K562 (cell line): ENCODE data around the gene ZNF565. TPM values are rescaled to one million over a fixed set of nuclear protein-coding genes. Genes with fewer than 3 reads are reported as not detected.

Experiments
- CC2D1A ChIP-seq: fragments of 450-650 bp; IDR thresholded peaks from 2 replicates; pipeline ENCODE4 v1.6.1; 2017; ENCODE audit warnings: mild to moderate bottlenecking
- CCAR2 ChIP-seq: fragments of 200-400 bp; formaldehyde crosslinking; IDR thresholded peaks from 2 replicates; pipeline ENCODE4 v1.6.1; 2017; ENCODE audit warnings: mild to moderate bottlenecking, low read depth, low read length
- EGR1 ChIP-seq: fragments of 450-650 bp; conservative IDR thresholded peaks from 2 replicates; pipeline ENCODE4 v1.6.1; 2017; ENCODE audit warnings: mild to moderate bottlenecking
- FOXJ2 ChIP-seq: fragments of 200-800 bp; sonication (Bioruptor generic); IDR thresholded peaks from 2 replicates; pipeline ENCODE4 v1.6.1; 2016; ENCODE audit warnings: missing genetic modification characterization, missing compliant biosample characterization
- NRF1 ChIP-seq, 2 experiments: fragments of 450-650 bp; IDR thresholded peaks in 1 of 2; conservative IDR thresholded peaks in 1 of 2; 2 replicates each; pipeline ENCODE4 v1.6.1; 2014; ENCODE audit warnings: mild to moderate bottlenecking in 2 of 2
- PHF20 ChIP-seq: fragments of 450-650 bp; IDR thresholded peaks from 2 replicates; pipeline ENCODE4 v1.6.1; 2018; ENCODE audit not compliant: partially characterized antibody
- RBFOX2 ChIP-seq: fragments of 200-400 bp; formaldehyde crosslinking; IDR thresholded peaks from 2 replicates; pipeline ENCODE4 v1.6.1; 2017; ENCODE audit warnings: low read depth, mild to moderate bottlenecking, low read length, moderate library complexity
- SMC3 ChIP-seq: conservative IDR thresholded peaks from 2 replicates; pipeline ENCODE4 v1.6.1; 2011; ENCODE audit warnings: low read depth, low read length, improper control_type of control experiment; ENCODE audit not compliant: insufficient read depth
- SNIP1 ChIP-seq: fragments of 450-650 bp; IDR thresholded peaks from 2 replicates; pipeline ENCODE4 v1.7.1; 2017; ENCODE audit warnings: low read depth, mild to moderate bottlenecking
- TAF9B ChIP-seq: fragments of 450-650 bp; IDR thresholded peaks from 2 replicates; pipeline ENCODE4 v1.6.1; 2018; ENCODE audit warnings: mild to moderate bottlenecking; ENCODE audit not compliant: partially characterized antibody
- U2AF2 ChIP-seq: fragments of 200-400 bp; formaldehyde crosslinking; optimal IDR thresholded peaks from 2 replicates; pipeline ENCODE3; 2017; ENCODE audit warnings: low read depth, mild to moderate bottlenecking, low read length
- ZNF263 ChIP-seq: sonication (generic); formaldehyde crosslinking; IDR thresholded peaks from 2 replicates; pipeline ENCODE4 v1.8.0; 2022; ENCODE audit warnings: mild to moderate bottlenecking, missing genetic modification reagents, borderline replicate concordance
- ZNF316 ChIP-seq: fragments of 450-650 bp; IDR thresholded peaks from 2 replicates; pipeline ENCODE4 v1.6.1; 2016
- ZSCAN29 ChIP-seq: fragments of 450-650 bp; IDR thresholded peaks from 2 replicates; pipeline ENCODE4 v1.6.1; 2017
- polyA plus RNA-seq, 8 experiments: library from polyadenylated mRNA; depleted of rRNA in 4 of 8; stranded (reverse) in 5 of 8; unstranded in 3 of 8; fragments of >200 nt; fragmentation: Nextera tagmentation in 2 of 8; fragmentation: Illumina TruSeq in 1 of 8; extraction: Ambion mirVana in 2 of 8; extraction: Trizol in 1 of 8; gene quantifications; 2 replicates each; pipeline versions ENCODE4 v1.2.1 to v1.2.3, GENCODE V29; 2011 to 2014; ENCODE audit warnings: inconsistent platforms in 1 of 8, missing spikeins in 1 of 8
- total RNA-seq, 7 experiments: library from RNA; depleted of rRNA in 6 of 7; stranded (reverse); fragments of >200 nt in 6 of 7; fragmentation: Illumina TruSeq in 2 of 7; extraction: Trizol in 2 of 7; gene quantifications; 2 replicates each; pipeline versions ENCODE4 v1.2.1 to v1.2.3, GENCODE V29; 2011 to 2021; ENCODE audit warnings: low replicate concordance in 1 of 7
- TF ChIP-seq, protein P1 (sequence below): fragments of 250-450 bp; sonication (Bioruptor Pico); IDR thresholded peaks from 2 replicates; pipeline ENCODE4 v1.8.0; 2022; ENCODE audit warnings: moderate library complexity, mild to moderate bottlenecking, inconsistent platforms
- TF ChIP-seq, protein P2 (sequence below): sonication (generic); formaldehyde crosslinking; IDR thresholded peaks from 2 replicates; pipeline ENCODE4 v1.8.0; 2022; ENCODE audit warnings: missing genetic modification reagents, mild to moderate bottlenecking, borderline replicate concordance
- TF ChIP-seq, protein P3 (sequence below): fragments of 250-450 bp; sonication (Bioruptor Pico); IDR thresholded peaks from 2 replicates; pipeline ENCODE4 v1.5.0; 2021; ENCODE audit warnings: mild to moderate bottlenecking, moderate library complexity
- TF ChIP-seq, protein P4 (sequence below): fragments of 250-450 bp; sonication (Bioruptor Pico); IDR thresholded peaks from 2 replicates; pipeline ENCODE4 v1.9.0; 2021; ENCODE audit warnings: mild to moderate bottlenecking, inconsistent platforms

ZNF565 gene
- total and polyA plus RNA-seq, 9 of the 15 experiments (the other 6 are each of a cell fraction or from before 2014, with no cell fraction given), result 1.3 to 3.2 (median 2.6) TPM

DNA sequence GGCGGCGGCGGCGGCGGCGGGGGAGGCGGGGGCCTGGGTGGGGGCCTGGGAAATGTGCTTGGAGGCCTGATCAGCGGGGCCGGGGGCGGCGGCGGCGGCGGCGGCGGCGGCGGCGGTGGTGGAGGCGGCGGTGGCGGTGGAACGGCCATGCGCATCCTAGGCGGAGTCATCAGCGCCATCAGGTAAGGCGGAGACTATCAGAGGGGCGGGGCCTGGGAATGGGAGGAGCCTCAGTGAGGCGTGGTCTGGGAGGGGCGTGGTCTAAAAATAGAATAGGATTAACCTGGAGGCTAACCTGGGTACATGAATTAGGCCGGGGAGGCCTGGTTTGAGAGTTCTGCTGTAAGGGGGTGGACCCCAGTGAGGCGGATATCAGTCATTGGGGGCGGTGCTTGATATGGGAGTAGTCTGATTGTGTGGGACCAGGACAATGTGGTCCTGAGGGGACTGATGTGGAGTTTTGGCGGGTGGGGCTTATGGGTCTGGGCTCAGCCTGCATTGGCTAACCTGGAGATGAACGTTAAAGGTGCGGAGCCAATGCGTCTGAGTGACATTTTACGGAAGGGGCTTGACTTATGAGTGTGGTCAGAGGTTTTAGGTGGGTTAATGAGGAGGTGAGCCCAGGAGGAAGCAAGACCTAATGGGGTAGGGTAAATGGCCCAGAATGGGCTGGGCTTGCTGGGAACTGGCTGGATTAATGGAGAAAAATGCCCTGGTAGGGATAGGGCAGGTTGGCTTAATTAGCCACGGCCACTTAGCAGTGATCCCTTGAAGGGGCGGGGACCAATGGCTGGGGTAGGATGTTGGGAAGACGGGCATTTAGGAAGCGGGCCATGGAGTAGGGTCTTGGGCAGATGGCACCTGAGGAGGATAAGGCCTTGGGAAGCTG, 73.2 kb downstream of the ZNF565 start (continued):
- TF ChIP-seq, protein P1, sequence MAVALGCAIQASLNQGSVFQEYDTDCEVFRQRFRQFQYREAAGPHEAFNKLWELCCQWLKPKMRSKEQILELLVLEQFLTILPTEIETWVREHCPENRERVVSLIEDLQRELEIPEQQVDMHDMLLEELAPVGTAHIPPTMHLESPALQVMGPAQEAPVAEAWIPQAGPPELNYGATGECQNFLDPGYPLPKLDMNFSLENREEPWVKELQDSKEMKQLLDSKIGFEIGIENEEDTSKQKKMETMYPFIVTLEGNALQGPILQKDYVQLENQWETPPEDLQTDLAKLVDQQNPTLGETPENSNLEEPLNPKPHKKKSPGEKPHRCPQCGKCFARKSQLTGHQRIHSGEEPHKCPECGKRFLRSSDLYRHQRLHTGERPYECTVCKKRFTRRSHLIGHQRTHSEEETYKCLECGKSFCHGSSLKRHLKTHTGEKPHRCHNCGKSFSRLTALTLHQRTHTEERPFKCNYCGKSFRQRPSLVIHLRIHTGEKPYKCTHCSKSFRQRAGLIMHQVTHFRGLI (CRISPR knock-in tag), result no peak
- TF ChIP-seq CC2D1A, result no peak
- TF ChIP-seq EGR1, result no peak
- no peak for TF ChIP-seq ZNF263
- no peak for TF ChIP-seq SNIP1
- TF ChIP-seq, protein P2, sequence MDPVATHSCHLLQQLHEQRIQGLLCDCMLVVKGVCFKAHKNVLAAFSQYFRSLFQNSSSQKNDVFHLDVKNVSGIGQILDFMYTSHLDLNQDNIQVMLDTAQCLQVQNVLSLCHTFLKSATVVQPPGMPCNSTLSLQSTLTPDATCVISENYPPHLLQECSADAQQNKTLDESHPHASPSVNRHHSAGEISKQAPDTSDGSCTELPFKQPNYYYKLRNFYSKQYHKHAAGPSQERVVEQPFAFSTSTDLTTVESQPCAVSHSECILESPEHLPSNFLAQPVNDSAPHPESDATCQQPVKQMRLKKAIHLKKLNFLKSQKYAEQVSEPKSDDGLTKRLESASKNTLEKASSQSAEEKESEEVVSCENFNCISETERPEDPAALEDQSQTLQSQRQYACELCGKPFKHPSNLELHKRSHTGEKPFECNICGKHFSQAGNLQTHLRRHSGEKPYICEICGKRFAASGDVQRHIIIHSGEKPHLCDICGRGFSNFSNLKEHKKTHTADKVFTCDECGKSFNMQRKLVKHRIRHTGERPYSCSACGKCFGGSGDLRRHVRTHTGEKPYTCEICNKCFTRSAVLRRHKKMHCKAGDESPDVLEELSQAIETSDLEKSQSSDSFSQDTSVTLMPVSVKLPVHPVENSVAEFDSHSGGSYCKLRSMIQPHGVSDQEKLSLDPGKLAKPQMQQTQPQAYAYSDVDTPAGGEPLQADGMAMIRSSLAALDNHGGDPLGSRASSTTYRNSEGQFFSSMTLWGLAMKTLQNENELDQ (CRISPR knock-in tag), result no peak
- no peak for TF ChIP-seq ZNF316
- no peak for TF ChIP-seq PHF20
- TF ChIP-seq ZSCAN29, result no peak
- no peak for TF ChIP-seq FOXJ2 (tag)
- TF ChIP-seq NRF1 (conservative IDR thresholded peaks at IDR 0.05 in 1 of 2, IDR thresholded peaks at IDR 0.05 in 1 of 2), result peak; percentile 81 to 84
- TF ChIP-seq TAF9B, result no peak
- no peak for TF ChIP-seq U2AF2
- TF ChIP-seq CCAR2, result no peak
- peak; percentile 13 for TF ChIP-seq RBFOX2
- TF ChIP-seq, protein P3, sequence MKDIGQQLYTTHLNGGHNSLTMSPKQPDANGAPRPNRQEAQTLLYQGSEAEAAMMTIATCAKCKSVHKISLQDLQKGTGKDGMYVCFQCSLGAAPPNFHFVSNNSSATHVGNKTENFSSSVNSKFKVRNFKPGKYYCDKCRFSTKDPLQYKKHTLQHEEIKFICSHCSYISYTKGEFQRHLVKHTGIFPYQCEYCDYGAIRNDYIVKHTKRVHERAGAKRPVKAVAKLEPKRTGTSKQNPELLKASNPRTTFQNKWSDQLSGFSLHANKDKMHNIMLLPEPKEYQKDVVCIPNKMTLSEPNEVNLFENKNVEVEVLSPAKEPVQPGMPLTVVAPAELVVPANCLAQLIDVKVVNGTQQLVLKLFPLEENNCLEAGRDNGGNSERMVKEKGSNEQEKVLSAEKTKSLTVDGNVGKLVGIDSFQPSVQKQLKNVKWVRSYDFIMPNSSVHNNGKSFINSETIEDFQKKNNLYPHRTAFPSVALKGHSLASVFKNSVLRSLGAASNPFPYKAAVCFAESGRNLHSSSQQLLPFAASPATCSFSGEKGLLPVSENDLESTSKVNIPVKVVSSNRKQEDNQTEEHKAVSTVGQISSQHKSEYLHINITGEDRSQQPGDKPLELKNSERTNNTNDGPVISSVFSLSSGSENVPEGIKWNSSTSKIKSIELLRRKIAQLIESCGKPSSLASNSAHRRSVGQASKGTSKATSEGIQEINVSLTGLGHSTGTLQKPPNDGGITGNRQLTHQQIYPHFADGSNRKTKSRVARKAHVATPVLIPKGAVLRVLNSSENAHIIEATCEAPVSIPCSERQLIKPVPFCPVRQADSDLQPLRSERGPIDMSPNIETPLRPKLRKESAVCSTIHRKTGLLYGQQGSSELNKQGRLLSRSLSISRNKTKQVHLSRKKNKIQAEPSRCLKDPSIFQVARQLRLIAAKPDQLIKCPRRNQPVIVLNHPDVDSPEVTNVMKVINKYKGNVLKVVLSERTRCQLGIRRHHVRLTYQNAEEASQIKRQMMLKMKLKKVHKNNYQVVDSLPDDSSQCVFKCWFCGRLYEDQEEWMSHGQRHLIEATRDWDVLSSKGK, result no peak
- TF ChIP-seq SMC3, result no peak
- TF ChIP-seq, protein P4, sequence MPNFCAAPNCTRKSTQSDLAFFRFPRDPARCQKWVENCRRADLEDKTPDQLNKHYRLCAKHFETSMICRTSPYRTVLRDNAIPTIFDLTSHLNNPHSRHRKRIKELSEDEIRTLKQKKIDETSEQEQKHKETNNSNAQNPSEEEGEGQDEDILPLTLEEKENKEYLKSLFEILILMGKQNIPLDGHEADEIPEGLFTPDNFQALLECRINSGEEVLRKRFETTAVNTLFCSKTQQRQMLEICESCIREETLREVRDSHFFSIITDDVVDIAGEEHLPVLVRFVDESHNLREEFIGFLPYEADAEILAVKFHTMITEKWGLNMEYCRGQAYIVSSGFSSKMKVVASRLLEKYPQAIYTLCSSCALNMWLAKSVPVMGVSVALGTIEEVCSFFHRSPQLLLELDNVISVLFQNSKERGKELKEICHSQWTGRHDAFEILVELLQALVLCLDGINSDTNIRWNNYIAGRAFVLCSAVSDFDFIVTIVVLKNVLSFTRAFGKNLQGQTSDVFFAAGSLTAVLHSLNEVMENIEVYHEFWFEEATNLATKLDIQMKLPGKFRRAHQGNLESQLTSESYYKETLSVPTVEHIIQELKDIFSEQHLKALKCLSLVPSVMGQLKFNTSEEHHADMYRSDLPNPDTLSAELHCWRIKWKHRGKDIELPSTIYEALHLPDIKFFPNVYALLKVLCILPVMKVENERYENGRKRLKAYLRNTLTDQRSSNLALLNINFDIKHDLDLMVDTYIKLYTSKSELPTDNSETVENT (CRISPR knock-in tag), result no peak
